K562 (cell line): Measurements from ENCODE around the gene MMP11. TPM values are rescaled to one million over a fixed set of nuclear protein-coding genes. Genes with fewer than 3 reads are reported as not detected.

ENCODE experiments used
- FIP1L1 ChIP-seq: fragments of 200-400 bp; formaldehyde crosslinking; IDR thresholded peaks from 2 replicates; pipeline ENCODE4 v1.6.1; 2018; ENCODE audit warnings: mild to moderate bottlenecking, low read depth, low read length; ENCODE audit not compliant: poor library complexity, severe bottlenecking
- HIVEP1 ChIP-seq: fragments of 250-450 bp; sonication (Bioruptor Pico); IDR thresholded peaks from 2 replicates; pipeline ENCODE4 v1.4.0; 2020; ENCODE audit warnings: mild to moderate bottlenecking
- KDM4B ChIP-seq, 2 experiments: fragments of 450-650 bp in 1 of 2; sonication (generic) in 1 of 2; IDR thresholded peaks; 2 replicates each; pipeline ENCODE4 v1.6.1; 2016 to 2017; ENCODE audit warnings: borderline replicate concordance in 2 of 2, antibody characterized with exemption in 1 of 2, low read depth in 1 of 2, mild to moderate bottlenecking in 1 of 2
- KLF10 ChIP-seq: fragments of 250-450 bp; sonication (Bioruptor Pico); IDR thresholded peaks from 2 replicates; pipeline ENCODE4 v1.6.1; 2021; ENCODE audit warnings: matching md5 sums
- NONO ChIP-seq, 2 experiments: fragments of 200-400 bp in 1 of 2; fragments of 450-650 bp in 1 of 2; formaldehyde crosslinking in 1 of 2; IDR thresholded peaks; 2 replicates each; pipeline ENCODE4 v1.6.1; 2017; ENCODE audit warnings: low read depth in 2 of 2, mild to moderate bottlenecking in 2 of 2, moderate library complexity in 2 of 2, low read length in 1 of 2
- PPARD ChIP-seq: fragments of 250-450 bp; sonication (Bioruptor Pico); IDR thresholded peaks from 2 replicates; pipeline ENCODE4 v1.8.0; 2022; ENCODE audit warnings: inconsistent platforms, mild to moderate bottlenecking, moderate library complexity
- PTBP1 ChIP-seq: fragments of 200-400 bp; formaldehyde crosslinking; IDR thresholded peaks from 2 replicates; pipeline ENCODE4 v1.6.1; 2017; ENCODE audit warnings: low read depth, low read length
- STAT5A ChIP-seq: IDR thresholded peaks from 2 replicates; pipeline ENCODE4 v1.6.1; 2012; ENCODE audit warnings: low read length, inconsistent platforms, borderline replicate concordance
- TCF7 ChIP-seq: sonication (generic); IDR thresholded peaks from 2 replicates; pipeline ENCODE4 v1.6.1; 2016; ENCODE audit warnings: antibody characterized with exemption, borderline replicate concordance
- ZC3H8 ChIP-seq: fragments of 450-650 bp; IDR thresholded peaks from 2 replicates; pipeline ENCODE4 v1.6.1; 2017
- ZFP36 ChIP-seq: fragments of 150-350 bp; IDR thresholded peaks from 2 replicates; pipeline ENCODE4 v1.6.1; 2018; ENCODE audit warnings: low read length, low read depth; ENCODE audit not compliant: partially characterized antibody
- ZNF184 ChIP-seq: sonication (generic); formaldehyde crosslinking; IDR thresholded peaks from 2 replicates; pipeline ENCODE4 v1.5.0; 2020; ENCODE audit warnings: missing genetic modification reagents
- polyA plus RNA-seq, 8 experiments: library from polyadenylated mRNA; depleted of rRNA in 4 of 8; stranded (reverse) in 5 of 8; unstranded in 3 of 8; fragments of >200 nt; fragmentation: Nextera tagmentation in 2 of 8; fragmentation: Illumina TruSeq in 1 of 8; extraction: Ambion mirVana in 2 of 8; extraction: Trizol in 1 of 8; gene quantifications; 2 replicates each; pipeline versions ENCODE4 v1.2.1 to v1.2.3, GENCODE V29; 2011 to 2014; ENCODE audit warnings: inconsistent platforms in 1 of 8, missing spikeins in 1 of 8
- total RNA-seq, 7 experiments: library from RNA; depleted of rRNA in 6 of 7; stranded (reverse); fragments of >200 nt in 6 of 7; fragmentation: Illumina TruSeq in 2 of 7; extraction: Trizol in 2 of 7; gene quantifications; 2 replicates each; pipeline versions ENCODE4 v1.2.1 to v1.2.3, GENCODE V29; 2011 to 2021; ENCODE audit warnings: low replicate concordance in 1 of 7
- TF ChIP-seq, protein P1 (sequence below): sonication (generic); formaldehyde crosslinking; IDR thresholded peaks from 2 replicates; pipeline ENCODE4 v1.8.0; 2023; ENCODE audit warnings: mild to moderate bottlenecking, missing genetic modification reagents
- TF ChIP-seq, protein P2 (sequence below): fragments of 250-450 bp; sonication (Bioruptor Pico); IDR thresholded peaks from 2 replicates; pipeline ENCODE4 v1.8.0; 2022; ENCODE audit warnings: moderate library complexity, mild to moderate bottlenecking, inconsistent platforms
- TF ChIP-seq, protein P3 (sequence below): fragments of 250-450 bp; sonication (Bioruptor Pico); IDR thresholded peaks from 2 replicates; pipeline ENCODE4 v1.4.0; 2020; ENCODE audit warnings: mild to moderate bottlenecking, moderate library complexity
- TF ChIP-seq, protein P4 (sequence below): fragments of 450-650 bp; formaldehyde crosslinking; IDR thresholded peaks from 2 replicates; pipeline ENCODE4 v1.4.0; 2022; ENCODE audit warnings: missing genetic modification characterization

The MMP11 gene
- total and polyA plus RNA-seq, 9 of the 15 experiments (the other 6 are each of a cell fraction or from before 2014, with no cell fraction given) = 0.14 to 1.8 (median 1.1) TPM; not detected in 2

DNA sequence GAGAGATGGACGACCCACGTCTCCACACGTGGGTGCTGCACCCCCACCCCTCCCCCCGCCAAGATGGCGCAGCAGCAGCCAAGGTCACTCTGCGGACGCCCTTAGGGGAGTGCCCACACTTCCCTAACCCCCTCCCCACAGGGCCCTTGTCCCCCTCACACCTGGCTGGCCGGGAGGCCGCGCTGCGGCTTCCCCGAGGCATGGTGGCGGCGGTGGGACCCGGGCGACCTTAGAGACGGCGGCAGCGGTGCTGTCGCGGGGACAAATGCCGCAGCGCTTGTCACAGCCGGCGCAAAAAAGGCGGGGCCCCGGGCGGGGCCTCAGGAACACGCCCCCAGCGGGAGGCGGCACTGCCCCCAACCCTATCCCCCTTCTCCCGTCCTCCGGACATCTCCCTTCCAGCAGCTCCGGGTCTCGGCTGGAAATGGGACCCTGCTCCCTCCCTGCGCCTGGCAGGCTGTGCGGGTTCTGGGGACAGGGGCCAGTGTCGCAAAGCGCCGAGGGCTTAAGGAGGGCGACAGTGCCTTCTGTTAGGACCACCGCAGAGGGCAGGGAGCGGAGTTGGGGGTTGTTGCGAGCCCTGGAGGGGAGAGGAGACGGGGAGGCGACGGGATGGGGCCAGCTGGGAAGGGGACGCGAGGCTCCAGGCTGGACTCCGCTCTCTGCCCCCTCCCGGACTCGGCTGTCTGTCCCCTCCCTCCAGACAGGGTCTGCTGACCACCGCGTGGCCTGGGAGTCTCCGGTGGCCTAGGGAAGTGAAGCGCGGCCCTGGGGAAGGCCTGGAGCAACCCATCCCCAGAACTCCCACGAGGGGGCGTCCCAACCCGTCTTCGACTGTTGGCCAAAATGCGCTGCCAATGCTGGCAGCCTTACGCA lies 4.7 kb upstream of the MMP11 start, which contains the start of gene CHCHD10 (continued):
- TF ChIP-seq TCF7 (no peak), NONO (IDR thresholded peaks at IDR 0.05; ENCODE audit: low read depth in 2 of 2, low read length in 1 of 2) (peak; percentile 14 to 33; a peak in 2 of 4 replicates), KDM4B (IDR thresholded peaks at IDR 0.05; ENCODE audit: borderline replicate concordance in 2 of 2, low read depth in 1 of 2) (no peak), FIP1L1 (peak; percentile 40), STAT5A (no peak), ZNF184 (CRISPR knock-in tag) (no peak), KLF10 (CRISPR knock-in tag) (no peak), PTBP1 (no peak), ZC3H8 (no peak), PPARD (CRISPR knock-in tag) (no peak), HIVEP1 (peak; percentile 56; the same call in 1 of the 2 replicates), ZFP36 (no peak)
- TF ChIP-seq, protein P1, sequence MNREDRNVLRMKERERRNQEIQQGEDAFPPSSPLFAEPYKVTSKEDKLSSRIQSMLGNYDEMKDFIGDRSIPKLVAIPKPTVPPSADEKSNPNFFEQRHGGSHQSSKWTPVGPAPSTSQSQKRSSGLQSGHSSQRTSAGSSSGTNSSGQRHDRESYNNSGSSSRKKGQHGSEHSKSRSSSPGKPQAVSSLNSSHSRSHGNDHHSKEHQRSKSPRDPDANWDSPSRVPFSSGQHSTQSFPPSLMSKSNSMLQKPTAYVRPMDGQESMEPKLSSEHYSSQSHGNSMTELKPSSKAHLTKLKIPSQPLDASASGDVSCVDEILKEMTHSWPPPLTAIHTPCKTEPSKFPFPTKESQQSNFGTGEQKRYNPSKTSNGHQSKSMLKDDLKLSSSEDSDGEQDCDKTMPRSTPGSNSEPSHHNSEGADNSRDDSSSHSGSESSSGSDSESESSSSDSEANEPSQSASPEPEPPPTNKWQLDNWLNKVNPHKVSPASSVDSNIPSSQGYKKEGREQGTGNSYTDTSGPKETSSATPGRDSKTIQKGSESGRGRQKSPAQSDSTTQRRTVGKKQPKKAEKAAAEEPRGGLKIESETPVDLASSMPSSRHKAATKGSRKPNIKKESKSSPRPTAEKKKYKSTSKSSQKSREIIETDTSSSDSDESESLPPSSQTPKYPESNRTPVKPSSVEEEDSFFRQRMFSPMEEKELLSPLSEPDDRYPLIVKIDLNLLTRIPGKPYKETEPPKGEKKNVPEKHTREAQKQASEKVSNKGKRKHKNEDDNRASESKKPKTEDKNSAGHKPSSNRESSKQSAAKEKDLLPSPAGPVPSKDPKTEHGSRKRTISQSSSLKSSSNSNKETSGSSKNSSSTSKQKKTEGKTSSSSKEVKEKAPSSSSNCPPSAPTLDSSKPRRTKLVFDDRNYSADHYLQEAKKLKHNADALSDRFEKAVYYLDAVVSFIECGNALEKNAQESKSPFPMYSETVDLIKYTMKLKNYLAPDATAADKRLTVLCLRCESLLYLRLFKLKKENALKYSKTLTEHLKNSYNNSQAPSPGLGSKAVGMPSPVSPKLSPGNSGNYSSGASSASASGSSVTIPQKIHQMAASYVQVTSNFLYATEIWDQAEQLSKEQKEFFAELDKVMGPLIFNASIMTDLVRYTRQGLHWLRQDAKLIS (CRISPR knock-in tag) = no peak; the same call in 1 of the 2 replicates
- TF ChIP-seq, protein P2, sequence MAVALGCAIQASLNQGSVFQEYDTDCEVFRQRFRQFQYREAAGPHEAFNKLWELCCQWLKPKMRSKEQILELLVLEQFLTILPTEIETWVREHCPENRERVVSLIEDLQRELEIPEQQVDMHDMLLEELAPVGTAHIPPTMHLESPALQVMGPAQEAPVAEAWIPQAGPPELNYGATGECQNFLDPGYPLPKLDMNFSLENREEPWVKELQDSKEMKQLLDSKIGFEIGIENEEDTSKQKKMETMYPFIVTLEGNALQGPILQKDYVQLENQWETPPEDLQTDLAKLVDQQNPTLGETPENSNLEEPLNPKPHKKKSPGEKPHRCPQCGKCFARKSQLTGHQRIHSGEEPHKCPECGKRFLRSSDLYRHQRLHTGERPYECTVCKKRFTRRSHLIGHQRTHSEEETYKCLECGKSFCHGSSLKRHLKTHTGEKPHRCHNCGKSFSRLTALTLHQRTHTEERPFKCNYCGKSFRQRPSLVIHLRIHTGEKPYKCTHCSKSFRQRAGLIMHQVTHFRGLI (CRISPR knock-in tag) = no peak
- TF ChIP-seq, protein P3, sequence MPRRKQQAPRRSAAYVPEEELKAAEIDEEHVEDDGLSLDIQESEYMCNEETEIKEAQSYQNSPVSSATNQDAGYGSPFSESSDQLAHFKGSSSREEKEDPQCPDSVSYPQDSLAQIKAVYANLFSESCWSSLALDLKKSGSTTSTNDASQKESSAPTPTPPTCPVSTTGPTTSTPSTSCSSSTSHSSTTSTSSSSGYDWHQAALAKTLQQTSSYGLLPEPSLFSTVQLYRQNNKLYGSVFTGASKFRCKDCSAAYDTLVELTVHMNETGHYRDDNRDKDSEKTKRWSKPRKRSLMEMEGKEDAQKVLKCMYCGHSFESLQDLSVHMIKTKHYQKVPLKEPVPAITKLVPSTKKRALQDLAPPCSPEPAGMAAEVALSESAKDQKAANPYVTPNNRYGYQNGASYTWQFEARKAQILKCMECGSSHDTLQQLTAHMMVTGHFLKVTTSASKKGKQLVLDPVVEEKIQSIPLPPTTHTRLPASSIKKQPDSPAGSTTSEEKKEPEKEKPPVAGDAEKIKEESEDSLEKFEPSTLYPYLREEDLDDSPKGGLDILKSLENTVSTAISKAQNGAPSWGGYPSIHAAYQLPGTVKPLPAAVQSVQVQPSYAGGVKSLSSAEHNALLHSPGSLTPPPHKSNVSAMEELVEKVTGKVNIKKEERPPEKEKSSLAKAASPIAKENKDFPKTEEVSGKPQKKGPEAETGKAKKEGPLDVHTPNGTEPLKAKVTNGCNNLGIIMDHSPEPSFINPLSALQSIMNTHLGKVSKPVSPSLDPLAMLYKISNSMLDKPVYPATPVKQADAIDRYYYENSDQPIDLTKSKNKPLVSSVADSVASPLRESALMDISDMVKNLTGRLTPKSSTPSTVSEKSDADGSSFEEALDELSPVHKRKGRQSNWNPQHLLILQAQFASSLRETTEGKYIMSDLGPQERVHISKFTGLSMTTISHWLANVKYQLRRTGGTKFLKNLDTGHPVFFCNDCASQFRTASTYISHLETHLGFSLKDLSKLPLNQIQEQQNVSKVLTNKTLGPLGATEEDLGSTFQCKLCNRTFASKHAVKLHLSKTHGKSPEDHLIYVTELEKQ = no peak
- TF ChIP-seq, protein P4, sequence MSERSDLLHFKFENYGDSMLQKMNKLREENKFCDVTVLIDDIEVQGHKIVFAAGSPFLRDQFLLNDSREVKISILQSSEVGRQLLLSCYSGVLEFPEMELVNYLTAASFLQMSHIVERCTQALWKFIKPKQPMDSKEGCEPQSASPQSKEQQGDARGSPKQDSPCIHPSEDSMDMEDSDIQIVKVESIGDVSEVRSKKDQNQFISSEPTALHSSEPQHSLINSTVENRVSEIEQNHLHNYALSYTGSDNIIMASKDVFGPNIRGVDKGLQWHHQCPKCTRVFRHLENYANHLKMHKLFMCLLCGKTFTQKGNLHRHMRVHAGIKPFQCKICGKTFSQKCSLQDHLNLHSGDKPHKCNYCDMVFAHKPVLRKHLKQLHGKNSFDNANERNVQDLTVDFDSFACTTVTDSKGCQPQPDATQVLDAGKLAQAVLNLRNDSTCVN (CRISPR knock-in tag) = peak; percentile 50; the same call in 1 of the 2 replicates
